ENCODE measurements around the gene ACAA1. TPM values are rescaled to one million over a fixed set of nuclear protein-coding genes. Genes with fewer than 3 reads are reported as not detected.

ACAA1 gene
- total and polyA plus RNA-seq, 9 of the 15 experiments (the other 6 are each of a cell fraction or from before 2014, with no cell fraction given): 4.0 to 88.9 (median 57.2) TPM

- TF ChIP-seq, protein P1, sequence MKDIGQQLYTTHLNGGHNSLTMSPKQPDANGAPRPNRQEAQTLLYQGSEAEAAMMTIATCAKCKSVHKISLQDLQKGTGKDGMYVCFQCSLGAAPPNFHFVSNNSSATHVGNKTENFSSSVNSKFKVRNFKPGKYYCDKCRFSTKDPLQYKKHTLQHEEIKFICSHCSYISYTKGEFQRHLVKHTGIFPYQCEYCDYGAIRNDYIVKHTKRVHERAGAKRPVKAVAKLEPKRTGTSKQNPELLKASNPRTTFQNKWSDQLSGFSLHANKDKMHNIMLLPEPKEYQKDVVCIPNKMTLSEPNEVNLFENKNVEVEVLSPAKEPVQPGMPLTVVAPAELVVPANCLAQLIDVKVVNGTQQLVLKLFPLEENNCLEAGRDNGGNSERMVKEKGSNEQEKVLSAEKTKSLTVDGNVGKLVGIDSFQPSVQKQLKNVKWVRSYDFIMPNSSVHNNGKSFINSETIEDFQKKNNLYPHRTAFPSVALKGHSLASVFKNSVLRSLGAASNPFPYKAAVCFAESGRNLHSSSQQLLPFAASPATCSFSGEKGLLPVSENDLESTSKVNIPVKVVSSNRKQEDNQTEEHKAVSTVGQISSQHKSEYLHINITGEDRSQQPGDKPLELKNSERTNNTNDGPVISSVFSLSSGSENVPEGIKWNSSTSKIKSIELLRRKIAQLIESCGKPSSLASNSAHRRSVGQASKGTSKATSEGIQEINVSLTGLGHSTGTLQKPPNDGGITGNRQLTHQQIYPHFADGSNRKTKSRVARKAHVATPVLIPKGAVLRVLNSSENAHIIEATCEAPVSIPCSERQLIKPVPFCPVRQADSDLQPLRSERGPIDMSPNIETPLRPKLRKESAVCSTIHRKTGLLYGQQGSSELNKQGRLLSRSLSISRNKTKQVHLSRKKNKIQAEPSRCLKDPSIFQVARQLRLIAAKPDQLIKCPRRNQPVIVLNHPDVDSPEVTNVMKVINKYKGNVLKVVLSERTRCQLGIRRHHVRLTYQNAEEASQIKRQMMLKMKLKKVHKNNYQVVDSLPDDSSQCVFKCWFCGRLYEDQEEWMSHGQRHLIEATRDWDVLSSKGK (CRISPR knock-in tag; IDR thresholded peaks at IDR 0.05): no peak
- TF ChIP-seq ZFP91 (CRISPR knock-in tag; IDR thresholded peaks at IDR 0.05) (no peak), MAX (CRISPR knock-in tag; IDR thresholded peaks at IDR 0.05) (no peak), PPARD (CRISPR knock-in tag; IDR thresholded peaks at IDR 0.05) (no peak), RFX5 (IDR thresholded peaks at IDR 0.05; ENCODE audit: low read depth, low read length) (no peak), HDGF (IDR thresholded peaks at IDR 0.05) (no peak), NCOA4 (IDR thresholded peaks at IDR 0.05; ENCODE audit: partially characterized antibody) (no peak), CBFB (CRISPR knock-in tag; IDR thresholded peaks at IDR 0.05) (no peak), SUPT5H (IDR thresholded peaks at IDR 0.05) (peak; percentile 44), ZNF184 (CRISPR knock-in tag; IDR thresholded peaks at IDR 0.05) (no peak), CHD2 (IDR thresholded peaks at IDR 0.05; ENCODE audit: low read depth, low read length) (0 out of 2 replicates have a peak, but pooled peaks have one; percentile 14), FOXJ3 (CRISPR knock-in tag; IDR thresholded peaks at IDR 0.05) (no peak), HOXB6 (CRISPR knock-in tag; IDR thresholded peaks at IDR 0.05; ENCODE audit: borderline replicate concordance) (no peak), ZNF121 (CRISPR knock-in tag; conservative IDR thresholded peaks at IDR 0.05) (no peak)
- TF ChIP-seq, protein P2, sequence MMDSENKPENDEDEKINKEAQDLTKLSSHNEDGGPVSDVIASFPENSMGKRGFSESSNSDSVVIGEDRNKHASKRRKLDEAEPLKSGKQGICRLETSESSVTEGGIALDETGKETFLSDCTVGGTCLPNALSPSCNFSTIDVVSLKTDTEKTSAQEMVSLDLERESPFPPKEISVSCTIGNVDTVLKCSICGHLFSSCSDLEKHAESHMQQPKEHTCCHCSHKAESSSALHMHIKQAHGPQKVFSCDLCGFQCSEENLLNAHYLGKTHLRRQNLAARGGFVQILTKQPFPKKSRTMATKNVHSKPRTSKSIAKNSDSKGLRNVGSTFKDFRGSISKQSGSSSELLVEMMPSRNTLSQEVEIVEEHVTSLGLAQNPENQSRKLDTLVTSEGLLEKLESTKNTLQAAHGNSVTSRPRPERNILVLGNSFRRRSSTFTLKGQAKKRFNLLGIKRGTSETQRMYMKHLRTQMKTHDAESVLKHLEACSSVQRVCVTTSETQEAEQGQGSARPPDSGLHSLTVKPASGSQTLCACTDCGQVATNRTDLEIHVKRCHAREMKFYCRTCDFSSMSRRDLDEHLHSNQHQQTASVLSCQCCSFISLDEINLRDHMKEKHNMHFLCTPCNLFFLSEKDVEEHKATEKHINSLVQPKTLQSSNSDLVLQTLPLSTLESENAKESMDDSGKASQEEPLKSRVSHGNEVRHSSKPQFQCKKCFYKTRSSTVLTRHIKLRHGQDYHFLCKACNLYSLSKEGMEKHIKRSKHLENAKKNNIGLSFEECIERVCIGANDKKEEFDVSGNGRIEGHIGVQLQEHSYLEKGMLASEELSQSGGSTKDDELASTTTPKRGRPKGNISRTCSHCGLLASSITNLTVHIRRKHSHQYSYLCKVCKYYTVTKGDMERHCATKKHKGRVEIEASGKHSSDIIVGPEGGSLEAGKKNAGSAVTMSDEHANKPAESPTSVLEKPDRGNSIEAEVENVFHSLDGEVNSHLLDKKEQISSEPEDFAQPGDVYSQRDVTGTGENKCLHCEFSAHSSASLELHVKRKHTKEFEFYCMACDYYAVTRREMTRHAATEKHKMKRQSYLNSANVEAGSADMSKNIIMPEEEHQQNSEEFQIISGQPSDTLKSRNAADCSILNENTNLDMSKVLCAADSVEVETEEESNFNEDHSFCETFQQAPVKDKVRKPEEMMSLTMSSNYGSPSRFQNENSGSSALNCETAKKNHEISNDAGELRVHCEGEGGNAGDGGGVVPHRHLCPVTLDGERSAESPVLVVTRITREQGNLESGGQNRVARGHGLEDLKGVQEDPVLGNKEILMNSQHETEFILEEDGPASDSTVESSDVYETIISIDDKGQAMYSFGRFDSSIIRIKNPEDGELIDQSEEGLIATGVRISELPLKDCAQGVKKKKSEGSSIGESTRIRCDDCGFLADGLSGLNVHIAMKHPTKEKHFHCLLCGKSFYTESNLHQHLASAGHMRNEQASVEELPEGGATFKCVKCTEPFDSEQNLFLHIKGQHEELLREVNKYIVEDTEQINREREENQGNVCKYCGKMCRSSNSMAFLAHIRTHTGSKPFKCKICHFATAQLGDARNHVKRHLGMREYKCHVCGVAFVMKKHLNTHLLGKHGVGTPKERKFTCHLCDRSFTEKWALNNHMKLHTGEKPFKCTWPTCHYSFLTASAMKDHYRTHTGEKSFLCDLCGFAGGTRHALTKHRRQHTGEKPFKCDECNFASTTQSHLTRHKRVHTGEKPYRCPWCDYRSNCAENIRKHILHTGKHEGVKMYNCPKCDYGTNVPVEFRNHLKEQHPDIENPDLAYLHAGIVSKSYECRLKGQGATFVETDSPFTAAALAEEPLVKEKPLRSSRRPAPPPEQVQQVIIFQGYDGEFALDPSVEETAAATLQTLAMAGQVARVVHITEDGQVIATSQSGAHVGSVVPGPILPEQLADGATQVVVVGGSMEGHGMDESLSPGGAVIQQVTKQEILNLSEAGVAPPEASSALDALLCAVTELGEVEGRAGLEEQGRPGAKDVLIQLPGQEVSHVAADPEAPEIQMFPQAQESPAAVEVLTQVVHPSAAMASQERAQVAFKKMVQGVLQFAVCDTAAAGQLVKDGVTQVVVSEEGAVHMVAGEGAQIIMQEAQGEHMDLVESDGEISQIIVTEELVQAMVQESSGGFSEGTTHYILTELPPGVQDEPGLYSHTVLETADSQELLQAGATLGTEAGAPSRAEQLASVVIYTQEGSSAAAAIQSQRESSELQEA (IDR thresholded peaks at IDR 0.05; ENCODE audit: low read depth): no peak
- TF ChIP-seq, protein P3, sequence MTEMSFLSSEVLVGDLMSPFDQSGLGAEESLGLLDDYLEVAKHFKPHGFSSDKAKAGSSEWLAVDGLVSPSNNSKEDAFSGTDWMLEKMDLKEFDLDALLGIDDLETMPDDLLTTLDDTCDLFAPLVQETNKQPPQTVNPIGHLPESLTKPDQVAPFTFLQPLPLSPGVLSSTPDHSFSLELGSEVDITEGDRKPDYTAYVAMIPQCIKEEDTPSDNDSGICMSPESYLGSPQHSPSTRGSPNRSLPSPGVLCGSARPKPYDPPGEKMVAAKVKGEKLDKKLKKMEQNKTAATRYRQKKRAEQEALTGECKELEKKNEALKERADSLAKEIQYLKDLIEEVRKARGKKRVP (CRISPR knock-in tag; IDR thresholded peaks at IDR 0.05): no peak
These were observed 27.7 kb upstream of the ACAA1 start (continued) for GRCh38 chr3:38164643-38164951.

Measured in K562 (cell line).